HUES48 (cell line): ENCODE measurements around the gene IL15RA.

ENCODE experiments used
- H3K27ac ChIP-seq: one replicate; pipeline ENCODE4 v1.7.0; 2013; ENCODE audit warnings: low read depth, low read length, inconsistent platforms
- H3K27me3 ChIP-seq: 2 replicates; pipeline ENCODE4 v1.6.1; 2013; ENCODE audit warnings: mild to moderate bottlenecking, low read length; ENCODE audit not compliant: control insufficient read depth, insufficient read depth
- H3K36me3 ChIP-seq: 2 replicates; pipeline ENCODE4 v1.6.1; 2013; ENCODE audit warnings: low read length; ENCODE audit not compliant: control insufficient read depth, insufficient read depth
- H3K4me1 ChIP-seq: 2 replicates; pipeline ENCODE4 v1.6.1; 2013; ENCODE audit warnings: mild to moderate bottlenecking, low read length; ENCODE audit not compliant: control insufficient read depth, insufficient read depth
- H3K4me3 ChIP-seq: 2 replicates; pipeline ENCODE4 v1.5.1; 2013; ENCODE audit warnings: mild to moderate bottlenecking, low read depth, low read length
- H3K9ac ChIP-seq: 2 replicates; pipeline ENCODE4 v1.6.1; 2013; ENCODE audit warnings: mild to moderate bottlenecking, low read depth, low read length, moderate library complexity
- H3K9me3 ChIP-seq: 2 replicates; pipeline ENCODE4 v1.6.1; 2013; ENCODE audit warnings: low read length; ENCODE audit not compliant: control insufficient read depth, insufficient read depth

The IL15RA gene

GRCh38 chr10:5942001-5942400 lies 35.3 kb downstream of the IL15RA start:
- H3K4me3 ChIP-seq: no peak overlapping the region
- H3K36me3 ChIP-seq: peaks cover 20% of the 10 kb centered on the region
- H3K27ac ChIP-seq: no peak overlapping the region
- H3K9ac ChIP-seq: no peak overlapping the region
- H3K27me3 ChIP-seq: no peaks in the 10 kb centered on the region
- no peaks in the 10 kb centered on the region for H3K9me3 ChIP-seq
- H3K4me1 ChIP-seq: peaks cover 16% of the 10 kb centered on the region

GRCh38 chr10:5941579-5941978 lies 35.8 kb downstream of the IL15RA start:
- Histone ChIP-seq H3K4me3 (no peak overlapping the region), H3K27ac (no peak overlapping the region), H3K9ac (no peak overlapping the region), H3K36me3 (peaks cover 24% of the 10 kb centered on the region), H3K27me3 (no peaks in the 10 kb centered on the region), H3K4me1 (peaks cover 16% of the 10 kb centered on the region), H3K9me3 (no peaks in the 10 kb centered on the region)

- Histone ChIP-seq H3K4me1 (peaks cover 16% of the 10 kb centered on the region), H3K27ac (no peak overlapping the region), H3K36me3 (peaks cover 32% of the 10 kb centered on the region), H3K9me3 (no peaks in the 10 kb centered on the region), H3K9ac (no peak overlapping the region), H3K4me3 (no peak overlapping the region), H3K27me3 (no peaks in the 10 kb centered on the region)
Observed at GRCh38 chr10:5940807-5941218, 36.5 kb downstream of the IL15RA start.

GRCh38 chr10:5938291-5938690 lies 39.1 kb downstream of the IL15RA start:
- Histone ChIP-seq H3K9me3 (no peaks in the 10 kb centered on the region), H3K36me3 (peaks cover 48% of the 10 kb centered on the region)

GRCh38 chr10:5937016-5937415 lies 40.3 kb downstream of the IL15RA start:
- no peak overlapping the region for H3K4me3 ChIP-seq
- H3K27ac ChIP-seq: no peak overlapping the region
- no peaks in the 10 kb centered on the region for H3K9me3 ChIP-seq
- no peaks in the 10 kb centered on the region for H3K4me1 ChIP-seq
- H3K9ac ChIP-seq: no peak overlapping the region
- H3K27me3 ChIP-seq: no peaks in the 10 kb centered on the region
- H3K36me3 ChIP-seq: peaks cover 55% of the 10 kb centered on the region

More at GRCh38 chr10:5938291-5938690, 39.1 kb downstream of the IL15RA start:
- H3K27me3 ChIP-seq: no peaks in the 10 kb centered on the region
- H3K9ac ChIP-seq: no peak overlapping the region
- H3K4me1 ChIP-seq: 0 out of 2 replicates have a peak, but pooled peaks cover under 1% of the 10 kb centered on the region
- H3K4me3 ChIP-seq: no peak overlapping the region
- no peak overlapping the region for H3K27ac ChIP-seq

- H3K27me3 ChIP-seq: no peaks in the 10 kb centered on the region
- peaks cover 69% of the 10 kb centered on the region for H3K36me3 ChIP-seq
- no peaks in the 10 kb centered on the region for H3K4me1 ChIP-seq
- no peak overlapping the region for H3K4me3 ChIP-seq
- H3K9ac ChIP-seq: no peak overlapping the region
- no peak overlapping the region for H3K27ac ChIP-seq
- no peaks in the 10 kb centered on the region for H3K9me3 ChIP-seq
Observed at GRCh38 chr10:5935628-5936027, 41.7 kb downstream of the IL15RA start.

GRCh38 chr10:5933909-5934546 lies 43.3 kb downstream of the IL15RA start:
- Histone ChIP-seq H3K4me3 (no peak overlapping the region), H3K9ac (no peak overlapping the region), H3K27ac (no peak overlapping the region), H3K4me1 (no peaks in the 10 kb centered on the region), H3K36me3 (peaks cover 85% of the 10 kb centered on the region), H3K9me3 (no peaks in the 10 kb centered on the region), H3K27me3 (no peaks in the 10 kb centered on the region)

- Histone ChIP-seq H3K4me3 (no peak overlapping the region), H3K4me1 (no peaks in the 10 kb centered on the region), H3K27ac (no peak overlapping the region), H3K9me3 (no peaks in the 10 kb centered on the region), H3K27me3 (no peaks in the 10 kb centered on the region), H3K9ac (no peak overlapping the region), H3K36me3 (peaks cover 84% of the 10 kb centered on the region)
Observed at GRCh38 chr10:5932345-5932744, 45.0 kb downstream of the IL15RA start.

- H3K4me1 ChIP-seq: no peaks in the 10 kb centered on the region
- no peak overlapping the region for H3K9ac ChIP-seq
- no peak overlapping the region for H3K4me3 ChIP-seq
- no peaks in the 10 kb centered on the region for H3K27me3 ChIP-seq
- no peaks in the 10 kb centered on the region for H3K9me3 ChIP-seq
- H3K27ac ChIP-seq: no peak overlapping the region
- H3K36me3 ChIP-seq: peaks cover 83% of the 10 kb centered on the region
Observed at GRCh38 chr10:5930272-5930671, 47.1 kb downstream of the IL15RA start.

- Histone ChIP-seq H3K27ac (no peak overlapping the region), H3K4me3 (no peak overlapping the region), H3K9ac (no peak overlapping the region), H3K36me3 (peaks cover 83% of the 10 kb centered on the region), H3K27me3 (no peaks in the 10 kb centered on the region), H3K4me1 (no peaks in the 10 kb centered on the region), H3K9me3 (no peaks in the 10 kb centered on the region)
Observed at GRCh38 chr10:5929442-5929841, 47.9 kb downstream of the IL15RA start.

- no peak overlapping the region for H3K4me3 ChIP-seq
- H3K4me1 ChIP-seq: no peaks in the 10 kb centered on the region
- peaks cover 96% of the 10 kb centered on the region for H3K36me3 ChIP-seq
- no peaks in the 10 kb centered on the region for H3K27me3 ChIP-seq
- H3K9me3 ChIP-seq: no peaks in the 10 kb centered on the region
- no peak overlapping the region for H3K27ac ChIP-seq
- H3K9ac ChIP-seq: no peak overlapping the region
Observed at GRCh38 chr10:5927306-5927705, 50.0 kb downstream of the IL15RA start.
